Epithelial cell of proximal tubule (primary cell): Measurements from ENCODE around the gene MRNIP. TPM values are rescaled to one million over a fixed set of nuclear protein-coding genes. Genes with fewer than 3 reads are reported as not detected.
"Not testable (repeated sequence)": the region's sequence is repeated elsewhere in the genome, so short reads cannot be mapped to it uniquely, and the experiment has no call there.

Experiments used
- DNase-seq: peaks from one replicate; pipeline ENCODE4 v3.0.0-alpha.2; 2011; ENCODE audit warnings: low read depth
- H3K4me3 ChIP-seq: 2 replicates; pipeline ENCODE4 v1.5.1; 2011; ENCODE audit warnings: low read depth, mild to moderate bottlenecking, low read length
- CTCF ChIP-seq: conservative IDR thresholded peaks from 2 replicates; pipeline ENCODE4 v1.5.1; 2012; ENCODE audit warnings: low read depth, mild to moderate bottlenecking, low read length
- total RNA-seq: library from RNA; depleted of rRNA; stranded (reverse); fragments of >200 nt; gene quantifications from 2 replicates; pipeline ENCODE4 v1.2.3, GENCODE V29; 2015

The MRNIP gene
- total RNA-seq, 1 donor from 2014 or later: 22.1 TPM

- TF ChIP-seq CTCF: no peak
- no peak for DNase-seq
- no peak overlapping the region for H3K4me3 ChIP-seq
These were observed 19.0 kb downstream of the MRNIP start for GRCh38 chr5:179839328-179840256.

- H3K4me3 ChIP-seq: no peak overlapping the region
- TF ChIP-seq CTCF: no peak
- no peak for DNase-seq
These were observed 21.3 kb downstream of the MRNIP start for GRCh38 chr5:179837076-179838011.

GRCh38 chr5:179836225-179837019, 22.2 kb downstream of the MRNIP start:
- no peak overlapping the region for H3K4me3 ChIP-seq
- no peak for DNase-seq
- no peak for TF ChIP-seq CTCF

- DNase-seq, H3K4me3 ChIP-seq: not testable (repeated sequence)
These were observed 23.7 kb downstream of the MRNIP start for GRCh38 chr5:179834871-179835270.

GRCh38 chr5:179834120-179834519, 24.5 kb downstream of the MRNIP start:
- TF ChIP-seq CTCF: no peak
- DNase-seq: no peak
- H3K4me3 ChIP-seq: no peak overlapping the region

GRCh38 chr5:179833709-179834070, 24.9 kb downstream of the MRNIP start:
- TF ChIP-seq CTCF: no peak
- H3K4me3 ChIP-seq: no peak overlapping the region
- no peak for DNase-seq
